HCT116 (cell line): ENCODE results near the gene CXCL9. TPM values are rescaled to one million over a fixed set of nuclear protein-coding genes. Genes with fewer than 3 reads are reported as not detected.

ENCODE experiments used
- ATAC-seq: fragments of 200-7000 bp; cut with Tn5 transposase; 2 replicates; pipeline ENCODE4 v1.9.1; 2020; ENCODE audit warnings: mild to moderate bottlenecking, moderate library complexity
- BruUV-seq: library from RNA; stranded (reverse); fragments of 400-500 nt; replicated peaks from 2 replicates; lab custom pipeline; 2021; lab: Mats Ljungman, UMichigan
- CTCF ChIA-PET: fragments of 300-600 bp; sonication (Branson Sonifier 250); formaldehyde crosslinking; loops from one replicate; lab custom pipeline; 2021; ENCODE audit warnings: antibody characterized with exemption; lab: Charles Lee
- POLR2A ChIA-PET: fragments of 300-600, 350-600 bp; sonication (Branson Sonifier 250); formaldehyde crosslinking; loops from one replicate; lab custom pipeline; 2021; ENCODE audit warnings: antibody characterized with exemption; lab: Charles Lee
- RAD21 ChIA-PET, 2 experiments: fragments of 300-600 bp; sonication (Branson Sonifier 250); formaldehyde crosslinking; loops; one replicate each; lab custom pipeline; 2023; ENCODE audit warnings: low total read pairs in 2 of 2; ENCODE audit not compliant: uncharacterized antibody in 2 of 2, unreplicated experiment in 2 of 2, low non-redundant PET in 1 of 2; lab: Charles Lee
- DNase-seq: peaks from one replicate; pipeline ENCODE4 v3.0.0-alpha.2; 2010; ENCODE audit warnings: low read depth, low spot score
- H2AFZ ChIP-seq: fragments of 200-600 bp; shearing (Covaris generic), sonication (generic); 2 replicates; pipeline ENCODE4 v1.6.1; 2017; ENCODE audit warnings: low read depth, mixed run types, mixed read lengths, antibody characterized with exemption, low read length; ENCODE audit not compliant: poor library complexity, severe bottlenecking
- H3K27ac ChIP-seq: 2 replicates; pipeline ENCODE4 v1.5.1; 2012; ENCODE audit warnings: low read depth, low read length
- H3K27me3 ChIP-seq: fragments of 200-600 bp; sonication (generic); 2 replicates; pipeline ENCODE4 v1.6.1; 2016; ENCODE audit warnings: mixed run types, low read length, mixed read lengths; ENCODE audit not compliant: insufficient read depth
- H3K36me3 ChIP-seq, 2 experiments: fragments of 200-500 bp in 1 of 2; fragments of 200-600 bp in 1 of 2; sonication (Bioruptor generic) in 1 of 2; sonication (generic) in 1 of 2; 2 replicates each; pipeline versions ENCODE4 v1.5.1 to v1.6.1; 2014 to 2016; ENCODE audit warnings: low read length in 2 of 2, inconsistent platforms in 1 of 2, mixed read lengths in 1 of 2, mixed run types in 1 of 2; ENCODE audit not compliant: insufficient read depth in 2 of 2, control insufficient read depth in 1 of 2
- H3K4me1 ChIP-seq, 2 experiments: fragments of 200-600 bp in 1 of 2; sonication (generic) in 1 of 2; 2 replicates each; pipeline versions ENCODE4 v1.5.1 to v1.6.1; 2012 to 2017; ENCODE audit warnings: low read length in 2 of 2, inconsistent platforms in 1 of 2, mild to moderate bottlenecking in 1 of 2, mixed read lengths in 1 of 2, mixed run types in 1 of 2, moderate library complexity in 1 of 2; ENCODE audit not compliant: insufficient read depth in 2 of 2, control insufficient read depth in 1 of 2
- H3K4me2 ChIP-seq: fragments of 200-600 bp; sonication (generic); 2 replicates; pipeline ENCODE4 v1.6.1; 2017; ENCODE audit warnings: mixed run types, low read length, mixed read lengths
- H3K4me3 ChIP-seq, 2 experiments: fragments of 200-600 bp in 1 of 2; sonication (generic) in 1 of 2; replicated peaks in 1 of 2; 2 replicates each; pipeline ENCODE4 v1.5.1; 2011 to 2016; ENCODE audit warnings: low read length in 2 of 2, control low read depth in 1 of 2, low read depth in 1 of 2, mild to moderate bottlenecking in 1 of 2, mixed read lengths in 1 of 2, mixed run types in 1 of 2
- H3K79me2 ChIP-seq: fragments of 200-600 bp; sonication (generic); 2 replicates; pipeline ENCODE4 v1.6.1; 2017; ENCODE audit warnings: mild to moderate bottlenecking, mixed run types, low read length, moderate library complexity, mixed read lengths; ENCODE audit not compliant: insufficient read depth
- H3K9ac ChIP-seq: fragments of 200-600 bp; sonication (generic); 2 replicates; pipeline ENCODE4 v1.6.1; 2016; ENCODE audit warnings: low read length, mixed read lengths
- H3K9me2 ChIP-seq: fragments of 200-600 bp; sonication (generic), shearing (Covaris generic); 2 replicates; pipeline ENCODE4 v1.6.1; 2017; ENCODE audit warnings: mixed run types, mild to moderate bottlenecking, moderate library complexity; ENCODE audit not compliant: insufficient read depth
- H3K9me3 ChIP-seq, 2 experiments: fragments of 200-500 bp in 1 of 2; fragments of 200-600 bp in 1 of 2; sonication (Bioruptor generic) in 1 of 2; sonication (generic) in 1 of 2; 2 replicates each; pipeline ENCODE4 v1.6.1; 2014 to 2017; ENCODE audit warnings: low read length in 2 of 2, mixed read lengths in 2 of 2, inconsistent platforms in 1 of 2, low read depth in 1 of 2, mild to moderate bottlenecking in 1 of 2, mixed run types in 1 of 2, moderate library complexity in 1 of 2; ENCODE audit not compliant: control insufficient read depth in 1 of 2, insufficient read depth in 1 of 2
- H4K20me1 ChIP-seq: fragments of 200-600 bp; sonication (generic), shearing (Covaris generic); 2 replicates; pipeline ENCODE4 v1.6.1; 2017; ENCODE audit warnings: mixed run types, mild to moderate bottlenecking, moderate library complexity; ENCODE audit not compliant: insufficient read depth
- CEBPB ChIP-seq: IDR thresholded peaks from 2 replicates; pipeline ENCODE4 v1.6.1; 2012; ENCODE audit warnings: low read depth
- CTCF ChIP-seq, 3 experiments: fragments of 200-600 bp in 1 of 3; sonication (generic) in 1 of 3; IDR thresholded peaks in 2 of 3; conservative IDR thresholded peaks in 1 of 3; 2 replicates each; pipeline ENCODE4 v1.5.1; 2012 to 2017; ENCODE audit warnings: low read depth in 2 of 3, low read length in 2 of 3, antibody characterized with exemption in 1 of 3, borderline replicate concordance in 1 of 3, control low read depth in 1 of 3, mild to moderate bottlenecking in 1 of 3, mixed read lengths in 1 of 3, mixed run types in 1 of 3, moderate library complexity in 1 of 3; ENCODE audit not compliant: insufficient read depth in 1 of 3
- JUND ChIP-seq: IDR thresholded peaks from 2 replicates; pipeline ENCODE4 v1.6.1; 2012
- MAX ChIP-seq: IDR thresholded peaks from 2 replicates; pipeline ENCODE4 v1.6.1; 2012
- POLR2A ChIP-seq: IDR thresholded peaks from 2 replicates; pipeline ENCODE4 v1.7.0; 2011; ENCODE audit warnings: borderline replicate concordance; ENCODE audit not compliant: insufficient read depth, insufficient read length; ENCODE audit errors: extremely low read depth
- POLR2AphosphoS5 ChIP-seq: IDR thresholded peaks from 2 replicates; pipeline ENCODE4 v1.6.1; 2011; ENCODE audit warnings: mild to moderate bottlenecking, low read depth, low read length, moderate library complexity
- ZFX ChIP-seq: fragments of 450-650 bp; IDR thresholded peaks from 2 replicates; pipeline ENCODE4 v1.6.1; 2017
- intact Hi-C: fragments of 100-400 bp; cut with micrococcal nuclease; formaldehyde crosslinking; loops from 2 replicates; pipeline ENCODE4 v1.10.0; 2022
- total RNA-seq: library from RNA; stranded (reverse); gene quantifications from one replicate; pipeline ENCODE4 v1.2.1, GENCODE V29; 2021; ENCODE audit not compliant: unreplicated experiment

Gene CXCL9
- total RNA-seq, 1 experiment from 2014 or later: not detected

DNA sequence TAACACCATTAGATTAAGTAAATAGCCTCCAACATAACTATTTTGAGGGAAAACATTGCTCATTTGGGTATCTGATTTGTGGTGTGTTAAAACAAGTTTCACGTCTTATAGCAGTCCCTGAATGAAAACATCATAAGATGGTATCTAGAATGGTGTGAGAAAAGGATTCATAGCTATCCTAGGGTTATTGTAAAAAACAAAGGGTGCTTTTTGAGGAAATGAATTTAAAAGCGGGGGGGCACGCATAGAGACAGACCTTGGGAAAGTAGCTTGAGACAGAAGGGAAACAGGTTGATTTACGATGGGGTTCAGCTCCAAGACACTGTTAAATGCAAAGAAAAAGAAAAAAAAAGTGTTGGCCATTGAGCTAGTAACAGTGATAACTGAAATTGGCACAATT, 16.8 kb upstream of the CXCL9 start:
- no peaks in the 10 kb centered on the region for H3K9me3 ChIP-seq
- no peak for ATAC-seq
- RAD21 ChIA-PET: no interaction called here
- intact Hi-C loops: no loop called here
- TF ChIP-seq POLR2AphosphoS5 (no peak), CTCF (IDR thresholded peaks at IDR 0.05 in 2 of 3, conservative IDR thresholded peaks at IDR 0.05 in 1 of 3; ENCODE audit: borderline replicate concordance in 1 of 3, insufficient read depth in 1 of 3, low read depth in 2 of 3, low read length in 2 of 3) (no peak), ZFX (no peak), POLR2A (no peak), CEBPB (no peak)
- TF ChIP-seq, all 23 proteins: peak for 0
- no peak overlapping the region for H3K4me3 ChIP-seq
- no peaks in the 10 kb centered on the region for H3K27me3 ChIP-seq
- no peak for DNase-seq
- no peaks in the 10 kb centered on the region for H3K4me1 ChIP-seq
- no TSS peak for BruUV-seq
- ChIA-PET POLR2A (no interaction called here), CTCF (no interaction called here)
- no peaks in the 10 kb centered on the region for H3K79me2 ChIP-seq
- H3K27ac ChIP-seq: no peak overlapping the region
- H2AFZ ChIP-seq: no peak overlapping the region
- no peak overlapping the region for H3K4me2 ChIP-seq
- no peaks in the 10 kb centered on the region for H3K9me2 ChIP-seq
- H4K20me1 ChIP-seq: no peaks in the 10 kb centered on the region
- H3K36me3 ChIP-seq: no peaks in the 10 kb centered on the region
- H3K9ac ChIP-seq: no peak overlapping the region

DNA sequence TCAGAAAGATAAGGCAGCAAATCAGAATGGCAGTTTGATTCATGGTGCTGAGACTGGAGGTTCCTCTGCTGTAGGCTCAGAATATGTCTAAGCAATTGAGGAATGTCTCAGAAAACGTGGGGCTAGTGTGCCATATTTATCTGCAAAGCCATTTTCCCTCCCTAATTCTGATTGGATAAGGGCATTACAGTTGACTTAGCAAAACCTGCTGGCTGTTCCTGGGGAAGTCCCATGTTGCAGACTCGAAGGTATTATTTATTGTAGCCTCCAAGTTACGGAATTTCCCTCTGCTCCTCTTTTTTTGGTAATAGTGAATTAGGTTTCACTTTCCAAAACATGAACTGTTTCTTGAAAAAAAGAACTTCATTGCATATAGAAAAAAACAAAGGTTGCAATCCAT, 16.1 kb upstream of the CXCL9 start, which contains the start of gene CXCL10:
TSS of gene CXCL10 (minus strand) at position 109 of the 400 bp plus-strand sequence. CDS start at position 43, 66 bp downstream.
- H4K20me1 ChIP-seq: no peaks in the 10 kb centered on the region
- H3K27me3 ChIP-seq: no peaks in the 10 kb centered on the region
- no peaks in the 10 kb centered on the region for H3K4me1 ChIP-seq
- no peaks in the 10 kb centered on the region for H3K9me3 ChIP-seq
- no peaks in the 10 kb centered on the region for H3K9me2 ChIP-seq
- DNase-seq: no peak
- ChIA-PET POLR2A (no interaction called here), RAD21 (no interaction called here), CTCF (no interaction called here)
- H3K4me2 ChIP-seq: no peak within 1 kb of the TSS
- H3K9ac ChIP-seq: no peak within 1 kb of the TSS
- ATAC-seq: no peak
- H3K36me3 ChIP-seq: no peaks in the 10 kb centered on the region
- no peak within 1 kb of the TSS for H3K4me3 ChIP-seq
- TF ChIP-seq MAX (peak; percentile 19; the same call in 1 of the 2 replicates), JUND (no peak)
- intact Hi-C loops: no loop called here
- H3K27ac ChIP-seq: no peak within 1 kb of the TSS
- H2AFZ ChIP-seq: no peak within 1 kb of the TSS
- no peaks in the 10 kb centered on the region for H3K79me2 ChIP-seq
- BruUV-seq: no TSS peak
